Right lobe of liver (tissue), 4 donors: Measurements from ENCODE around the gene SEPTIN11.

Source experiments
- POLR2A ChIP-seq: fragments of 450-650 bp; IDR thresholded peaks from one replicate; pipeline ENCODE4 v1.6.1; 2017; ENCODE audit warnings: antibody characterized with exemption, mild to moderate bottlenecking
- TF ChIP-seq, protein P1 (sequence below), 4 donors: fragments of 200-600 bp in 3 of 4; fragments of 450-650 bp in 1 of 4; IDR thresholded peaks; one replicate each; pipeline versions ENCODE4 v1.5.1 to v1.8.0; 2016 to 2022; ENCODE audit warnings: antibody characterized with exemption in 4 of 4, mild to moderate bottlenecking in 2 of 4
- donor health status: DM: no; HTN: no; CAD: no.
- donor health status: DM: no; HTN: no; CAD: no.
- donor health status: DM: no; HTN: yes; CAD: no.

DNA sequence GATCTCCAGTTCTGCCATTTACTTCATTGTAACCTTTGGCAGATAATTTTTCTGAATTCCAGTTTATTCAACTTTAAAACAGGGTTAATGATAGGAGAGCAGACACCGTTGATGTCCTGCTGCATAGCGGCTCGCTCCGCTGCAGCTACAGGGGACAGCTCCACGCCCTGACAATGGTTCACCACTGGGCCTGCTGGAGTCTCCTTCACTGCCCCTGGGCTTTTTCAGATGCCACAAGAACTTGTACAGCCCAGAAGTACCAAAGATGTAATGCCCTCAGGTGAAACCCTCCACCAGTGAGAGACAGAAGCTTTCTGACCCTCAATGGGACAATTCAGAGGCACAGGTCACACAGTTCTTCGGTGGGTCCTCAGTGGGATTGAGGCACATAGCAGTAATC lies 22.7 kb upstream of the SEPTIN11 start:
- no peak for TF ChIP-seq POLR2A
- TF ChIP-seq, protein P1, sequence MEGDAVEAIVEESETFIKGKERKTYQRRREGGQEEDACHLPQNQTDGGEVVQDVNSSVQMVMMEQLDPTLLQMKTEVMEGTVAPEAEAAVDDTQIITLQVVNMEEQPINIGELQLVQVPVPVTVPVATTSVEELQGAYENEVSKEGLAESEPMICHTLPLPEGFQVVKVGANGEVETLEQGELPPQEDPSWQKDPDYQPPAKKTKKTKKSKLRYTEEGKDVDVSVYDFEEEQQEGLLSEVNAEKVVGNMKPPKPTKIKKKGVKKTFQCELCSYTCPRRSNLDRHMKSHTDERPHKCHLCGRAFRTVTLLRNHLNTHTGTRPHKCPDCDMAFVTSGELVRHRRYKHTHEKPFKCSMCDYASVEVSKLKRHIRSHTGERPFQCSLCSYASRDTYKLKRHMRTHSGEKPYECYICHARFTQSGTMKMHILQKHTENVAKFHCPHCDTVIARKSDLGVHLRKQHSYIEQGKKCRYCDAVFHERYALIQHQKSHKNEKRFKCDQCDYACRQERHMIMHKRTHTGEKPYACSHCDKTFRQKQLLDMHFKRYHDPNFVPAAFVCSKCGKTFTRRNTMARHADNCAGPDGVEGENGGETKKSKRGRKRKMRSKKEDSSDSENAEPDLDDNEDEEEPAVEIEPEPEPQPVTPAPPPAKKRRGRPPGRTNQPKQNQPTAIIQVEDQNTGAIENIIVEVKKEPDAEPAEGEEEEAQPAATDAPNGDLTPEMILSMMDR (IDR thresholded peaks at IDR 0.05): no peak
